GM23338 (cell line): ENCODE results near the gene TYK2. TPM values are rescaled to one million over a fixed set of nuclear protein-coding genes. Genes with fewer than 3 reads are reported as not detected.

Experiments
- ATAC-seq: fragments of 200-7000 bp; cut with Tn5 transposase; 3 replicates; pipeline ENCODE4 v1.9.1; 2020
- DNase-seq: peaks from one replicate; pipeline ENCODE4 v3.0.0-alpha.2; 2015; ENCODE audit warnings: low spot score
- H2AFZ ChIP-seq: fragments of 200-600 bp; sonication (generic); 2 replicates; pipeline ENCODE4 v1.8.0; 2016; ENCODE audit warnings: antibody characterized with exemption, mild to moderate bottlenecking, moderate library complexity
- H3F3A ChIP-seq: fragments of 200-600 bp; sonication (generic); replicated peaks from 2 replicates; pipeline ENCODE4 v1.8.0; 2017; ENCODE audit warnings: antibody characterized with exemption, mixed run types, low read depth
- H3K27ac ChIP-seq: fragments of 200-600 bp; sonication (generic); 2 replicates; pipeline ENCODE4 v1.6.1; 2016; ENCODE audit warnings: low read depth
- H3K27me3 ChIP-seq: fragments of 200-600 bp; sonication (generic); 2 replicates; pipeline ENCODE4 v1.8.0; 2016; ENCODE audit warnings: mild to moderate bottlenecking, mixed run types, moderate library complexity; ENCODE audit not compliant: insufficient read depth
- H3K36me3 ChIP-seq: fragments of 200-600 bp; sonication (generic); 2 replicates; pipeline ENCODE4 v1.8.0; 2016; ENCODE audit warnings: mild to moderate bottlenecking; ENCODE audit not compliant: insufficient read depth
- H3K4me1 ChIP-seq: fragments of 200-600 bp; sonication (generic); 2 replicates; pipeline ENCODE4 v1.8.0; 2016; ENCODE audit warnings: mild to moderate bottlenecking, moderate library complexity; ENCODE audit not compliant: insufficient read depth
- H3K4me2 ChIP-seq: fragments of 200-600 bp; sonication (generic); 2 replicates; pipeline ENCODE4 v1.7.1; 2017; ENCODE audit warnings: mixed run types
- H3K4me3 ChIP-seq: fragments of 200-600 bp; sonication (generic); 2 replicates; pipeline ENCODE4 v1.6.1; 2016; ENCODE audit warnings: mixed run types
- H3K79me2 ChIP-seq: fragments of 200-600 bp; sonication (generic); replicated peaks from 2 replicates; pipeline ENCODE4 v1.8.0; 2017; ENCODE audit warnings: mild to moderate bottlenecking; ENCODE audit not compliant: insufficient read depth
- H3K9me2 ChIP-seq: fragments of 200-600 bp; sonication (generic); 2 replicates; pipeline ENCODE4 v1.8.0; 2017; ENCODE audit not compliant: insufficient read depth
- H4K20me1 ChIP-seq: fragments of 200-600 bp; sonication (generic); replicated peaks from 2 replicates; pipeline ENCODE4 v1.8.0; 2017; ENCODE audit warnings: mild to moderate bottlenecking; ENCODE audit not compliant: insufficient read depth
- H3K27ac Mint-ChIP-seq: 2 replicates; pipeline ENCODE4 v1.8.0; 2020; ENCODE audit warnings: inconsistent platforms, mild to moderate bottlenecking, moderate library complexity, mixed read lengths
- H3K27me3 Mint-ChIP-seq: 3 replicates; pipeline ENCODE4 v1.8.0; 2022; ENCODE audit warnings: low read depth, mild to moderate bottlenecking, moderate library complexity, mixed read lengths, inconsistent platforms; ENCODE audit not compliant: insufficient read depth, poor library complexity
- H3K36me3 Mint-ChIP-seq: 3 replicates; pipeline ENCODE4 v1.8.0; 2021; ENCODE audit warnings: low read depth, mild to moderate bottlenecking, inconsistent platforms, moderate library complexity, mixed read lengths
- H3K4me1 Mint-ChIP-seq: 3 replicates; pipeline ENCODE4 v1.8.0; 2020; ENCODE audit warnings: mild to moderate bottlenecking, inconsistent platforms, mixed read lengths
- H3K4me3 Mint-ChIP-seq: 3 replicates; pipeline ENCODE4 v1.8.0; 2021; ENCODE audit warnings: moderate library complexity, mild to moderate bottlenecking, inconsistent platforms, mixed read lengths
- H3K9me3 Mint-ChIP-seq: 3 replicates; pipeline ENCODE4 v1.8.0; 2020; ENCODE audit warnings: moderate library complexity, mild to moderate bottlenecking, inconsistent platforms, mixed read lengths
- CREB1 ChIP-seq: fragments of 250-450 bp; sonication (Bioruptor Pico); IDR thresholded peaks from 2 replicates; pipeline ENCODE4 v1.5.0; 2020; ENCODE audit warnings: low read depth, mild to moderate bottlenecking, moderate library complexity
- CTCF ChIP-seq, 2 experiments: fragments of 200-600 bp in 1 of 2; sonication (generic) in 1 of 2; conservative IDR thresholded peaks; 2 replicates each; pipeline versions ENCODE4 v1.5.1 to v1.6.1; 2016 to 2017; ENCODE audit warnings: antibody characterized with exemption in 2 of 2, low read depth in 2 of 2, mild to moderate bottlenecking in 2 of 2, moderate library complexity in 1 of 2
- ETS1 ChIP-seq: IDR thresholded peaks from 2 replicates; pipeline ENCODE4 v1.6.1; 2016; ENCODE audit warnings: antibody characterized with exemption
- EZH2 ChIP-seq: fragments of 200-600 bp; sonication (generic); IDR thresholded peaks from one replicate; pipeline ENCODE4 v1.8.0; 2017; ENCODE audit warnings: antibody characterized with exemption, mild to moderate bottlenecking, low read depth; ENCODE audit not compliant: unreplicated experiment
- EZH2phosphoT487 ChIP-seq: fragments of 200-600 bp; sonication (generic); IDR thresholded peaks from one replicate; pipeline ENCODE4 v1.8.1; 2018; ENCODE audit warnings: antibody characterized with exemption; ENCODE audit not compliant: unreplicated experiment
- JUNB ChIP-seq: IDR thresholded peaks from one replicate; pipeline ENCODE4 v1.6.1; 2016; ENCODE audit warnings: antibody characterized with exemption; ENCODE audit not compliant: unreplicated experiment
- NANOG ChIP-seq: IDR thresholded peaks from 2 replicates; pipeline ENCODE4 v1.6.1; 2016; ENCODE audit warnings: antibody characterized with exemption, borderline replicate concordance
- POLR2AphosphoS5 ChIP-seq: IDR thresholded peaks from 2 replicates; pipeline ENCODE4 v1.6.1; 2016; ENCODE audit warnings: antibody characterized with exemption, low read depth
- REST ChIP-seq: IDR thresholded peaks from one replicate; pipeline ENCODE4 v1.6.1; 2018; ENCODE audit warnings: antibody characterized with exemption; ENCODE audit not compliant: unreplicated experiment
- STAT1 ChIP-seq: IDR thresholded peaks from one replicate; pipeline ENCODE4 v1.6.1; 2016; ENCODE audit warnings: antibody characterized with exemption; ENCODE audit not compliant: unreplicated experiment
- ZNF114 ChIP-seq: fragments of 250-450 bp; sonication (Bioruptor Pico); IDR thresholded peaks from 2 replicates; pipeline ENCODE4 v1.5.0; 2020; ENCODE audit warnings: mild to moderate bottlenecking, moderate library complexity
- ZNF331 ChIP-seq: fragments of 250-450 bp; sonication (Bioruptor Pico); IDR thresholded peaks from 2 replicates; pipeline ENCODE4 v1.5.0; 2020; ENCODE audit warnings: low read depth, mild to moderate bottlenecking, moderate library complexity
- polyA plus RNA-seq: library from polyadenylated mRNA; unstranded; fragments of >200 nt; fragmentation: Nextera tagmentation; extraction: Ambion mirVana; gene quantifications from 2 replicates; pipeline ENCODE4 v1.2.1, GENCODE V29; 2016
- total RNA-seq: library from RNA; depleted of rRNA; stranded (reverse); fragments of >200 nt; shearing (Covaris generic); gene quantifications from 2 replicates; pipeline ENCODE4 v1.2.3, GENCODE V29; 2014

The TYK2 gene
- total and polyA plus RNA-seq, 2 experiments from 2014 or later = 29.1 to 30.7 TPM

GRCh38 chr19:10363789-10364281 lies 16.5 kb downstream of the TYK2 start:
- no peak overlapping the region for H3K27ac Mint-ChIP-seq
- TF ChIP-seq CTCF (conservative IDR thresholded peaks at IDR 0.05; ENCODE audit: low read depth in 2 of 2) (no peak), POLR2AphosphoS5 (no peak), CREB1 (CRISPR knock-in tag) (no peak), EZH2phosphoT487 (no peak), REST (no peak), ETS1 (no peak), NANOG (no peak), ZNF114 (CRISPR knock-in tag) (no peak), EZH2 (no peak), ZNF331 (CRISPR knock-in tag) (no peak), JUNB (no peak), STAT1 (no peak)
- no peak overlapping the region for H2AFZ ChIP-seq
- ATAC-seq (no peak), DNase-seq (no peak)
- H3F3A ChIP-seq = no peaks in the 10 kb centered on the region
- H3K4me1 Mint-ChIP-seq = no peaks in the 10 kb centered on the region
- no peaks in the 10 kb centered on the region; the same call in 1 of the 2 replicates for H3K36me3 ChIP-seq
- H4K20me1 ChIP-seq = 0 out of 2 replicates have a peak, but pooled peaks cover 3% of the 10 kb centered on the region
- no peak overlapping the region for H3K4me2 ChIP-seq
- no peaks in the 10 kb centered on the region for H3K9me2 ChIP-seq
- H3K4me1 ChIP-seq = no peaks in the 10 kb centered on the region
- no peaks in the 10 kb centered on the region; the same call in 2 of the 3 replicates for H3K9me3 Mint-ChIP-seq
- no peaks in the 10 kb centered on the region for H3K27me3 ChIP-seq
- no peak overlapping the region for H3K27ac ChIP-seq
- H3K79me2 ChIP-seq = no peaks in the 10 kb centered on the region
- no peak overlapping the region for H3K4me3 Mint-ChIP-seq
- H3K27me3 Mint-ChIP-seq = peaks cover 4% of the 10 kb centered on the region
- H3K36me3 Mint-ChIP-seq = peaks cover 32% of the 10 kb centered on the region
- H3K4me3 ChIP-seq = no peak overlapping the region
